Cerebellar cortex (tissue), 1 donor: ENCODE measurements around the gene SLC26A4.
A peak's percentile ranks its signal among the peaks of the same experiment; 100 is the strongest.
"Not testable (repeated sequence)": the region's sequence is repeated elsewhere in the genome, so short reads cannot be mapped to it uniquely, and the experiment has no call there.

ENCODE experiments used
- DNase-seq: peaks from one replicate; pipeline ENCODE4 v3.0.0-alpha.2; 2015; ENCODE audit warnings: low spot score

SLC26A4 gene

DNA sequence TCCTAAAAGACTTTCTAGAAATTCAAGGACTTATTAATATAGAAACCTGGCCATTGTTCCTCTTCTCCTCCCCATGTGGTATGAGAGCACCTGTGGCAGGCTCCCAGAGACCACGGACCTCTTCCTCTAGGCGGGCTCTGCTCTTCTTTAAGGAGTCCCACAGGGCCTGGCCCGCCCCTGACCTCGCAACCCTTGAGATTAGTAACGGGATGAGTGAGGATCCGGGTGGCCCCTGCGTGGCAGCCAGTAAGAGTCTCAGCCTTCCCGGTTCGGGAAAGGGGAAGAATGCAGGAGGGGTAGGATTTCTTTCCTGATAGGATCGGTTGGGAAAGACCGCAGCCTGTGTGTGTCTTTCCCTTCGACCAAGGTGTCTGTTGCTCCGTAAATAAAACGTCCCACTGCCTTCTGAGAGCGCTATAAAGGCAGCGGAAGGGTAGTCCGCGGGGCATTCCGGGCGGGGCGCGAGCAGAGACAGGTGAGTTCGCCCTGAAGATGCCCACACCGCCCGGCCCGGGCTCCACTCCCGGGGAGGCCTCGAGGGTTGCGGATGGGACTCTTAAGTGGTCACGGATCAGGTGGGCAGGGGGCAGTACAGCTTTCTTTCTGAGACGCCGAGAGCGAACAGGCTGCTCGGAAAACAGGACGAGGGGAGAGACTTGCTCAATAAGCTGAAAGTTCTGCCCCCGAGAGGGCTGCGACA, at the start of gene SLC26A4:
Gene SLC26A4 (plus strand): TSS at position 448 of the 700 bp plus-strand sequence. CDS start 814 bp downstream, outside the sequence.
- DNase-seq = no peak

DNA sequence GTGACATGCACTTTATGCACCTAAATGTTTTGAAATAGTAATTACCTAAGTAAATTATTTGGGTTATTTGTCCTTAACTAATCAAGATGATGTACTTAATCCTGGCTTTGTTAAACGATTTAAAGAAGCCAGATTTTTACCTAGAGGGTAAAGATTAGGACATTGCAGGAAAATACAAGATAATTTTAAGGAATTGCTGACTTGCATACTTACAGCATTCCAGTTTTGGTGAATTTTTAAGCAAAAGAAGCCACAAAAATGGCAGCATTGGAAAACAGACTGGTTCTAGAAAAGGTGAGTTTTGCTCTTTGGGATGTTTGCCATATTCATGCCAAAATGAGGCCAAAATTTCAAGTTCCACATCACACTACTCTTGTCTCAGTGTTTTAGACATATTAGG, 47.2 kb upstream of the SLC26A4 start:
- no peak for DNase-seq

DNA sequence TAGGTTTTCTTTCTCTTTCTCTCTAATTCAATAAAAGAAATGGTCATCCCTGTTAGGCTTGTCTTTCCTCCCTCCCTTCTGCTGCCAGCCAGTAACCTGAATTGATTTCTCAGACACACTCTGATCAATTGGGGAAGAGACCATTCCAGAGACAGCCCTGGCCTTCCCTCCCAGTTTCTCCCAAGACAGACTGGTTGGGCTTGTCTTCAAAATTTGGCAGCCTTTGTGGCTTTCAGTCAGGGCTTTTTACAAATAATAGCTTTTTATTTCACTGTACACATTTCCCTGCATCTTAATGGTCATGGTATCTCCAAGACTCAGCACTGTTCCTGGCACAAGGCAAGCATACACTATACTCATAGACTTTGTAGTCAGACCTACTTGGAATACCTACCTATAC, 46.7 kb upstream of the SLC26A4 start:
- no peak for DNase-seq

DNA sequence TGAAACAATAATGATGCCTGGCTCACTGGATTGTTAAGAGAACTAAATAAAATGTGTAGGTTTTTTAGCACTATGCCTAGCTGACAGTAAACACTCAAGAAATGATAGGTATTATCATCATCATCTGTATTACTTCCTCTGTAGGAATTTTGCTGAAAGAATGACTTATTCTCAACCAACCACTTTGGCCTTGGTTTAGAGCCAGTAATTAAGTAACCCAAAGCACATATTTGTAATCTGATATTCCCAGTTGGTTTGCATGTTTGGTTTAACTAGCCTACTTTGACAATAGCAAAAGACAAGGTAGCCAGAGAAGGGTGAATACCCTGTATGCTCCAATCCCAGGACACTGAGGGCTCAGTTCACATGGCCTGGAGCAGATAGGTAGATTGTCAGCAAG, 46.2 kb upstream of the SLC26A4 start:
- no peak for DNase-seq

DNA sequence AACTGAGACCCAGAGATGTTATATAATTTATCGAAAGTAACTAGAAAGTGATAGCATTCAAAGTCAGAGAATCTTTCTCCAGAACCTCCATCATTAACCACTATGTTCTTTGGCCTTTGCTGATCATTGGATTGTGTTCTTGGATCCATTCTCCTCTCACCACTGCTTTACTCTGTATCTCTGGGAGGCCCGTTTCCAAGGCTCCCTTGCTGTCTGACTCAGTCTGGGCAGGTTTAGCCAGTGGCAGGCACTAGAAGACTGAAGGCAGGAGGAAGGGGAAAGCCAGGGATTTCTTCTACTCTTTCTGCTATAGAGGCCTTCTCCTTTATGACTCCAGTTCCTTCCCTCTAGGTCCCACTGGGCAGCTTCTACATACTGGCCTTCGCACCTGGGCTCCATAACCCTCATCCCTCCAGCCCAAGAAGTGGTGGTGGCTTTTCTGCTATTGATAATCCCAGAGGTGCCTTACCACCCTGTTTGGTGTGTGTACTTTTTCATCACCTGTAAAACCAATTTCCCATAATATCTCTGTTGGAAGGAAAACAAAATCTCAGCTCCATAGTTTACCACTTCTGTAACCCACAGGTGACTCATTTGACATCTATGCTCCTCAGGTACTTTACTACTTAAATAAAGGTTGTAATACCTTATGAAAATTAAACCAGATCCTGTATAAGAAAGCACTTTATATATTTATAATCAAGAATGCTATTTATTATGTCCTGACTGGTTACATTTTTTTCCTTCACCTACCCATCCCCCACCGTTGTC, 44.5 kb upstream of the SLC26A4 start:
- DNase-seq = no peak

DNA sequence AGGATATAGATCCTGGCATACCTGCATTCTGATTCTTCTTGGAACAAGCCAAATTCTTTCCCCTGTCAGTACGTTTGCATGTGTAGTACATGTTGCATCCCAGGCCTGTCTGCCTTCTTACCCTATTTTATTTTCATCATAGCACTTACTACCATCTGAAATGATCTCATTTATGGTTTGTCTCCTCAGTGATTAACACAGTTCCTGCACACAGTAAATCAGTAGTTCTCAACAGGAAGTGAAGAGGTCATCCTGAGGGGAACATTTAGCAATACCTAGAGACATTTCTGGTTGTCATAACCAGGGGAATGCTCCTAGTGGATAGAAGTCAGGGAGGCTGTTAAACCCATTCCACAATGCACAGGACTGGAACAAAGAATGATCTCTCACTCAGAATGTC, 38.2 kb upstream of the SLC26A4 start:
- DNase-seq = peak; percentile 18

DNA sequence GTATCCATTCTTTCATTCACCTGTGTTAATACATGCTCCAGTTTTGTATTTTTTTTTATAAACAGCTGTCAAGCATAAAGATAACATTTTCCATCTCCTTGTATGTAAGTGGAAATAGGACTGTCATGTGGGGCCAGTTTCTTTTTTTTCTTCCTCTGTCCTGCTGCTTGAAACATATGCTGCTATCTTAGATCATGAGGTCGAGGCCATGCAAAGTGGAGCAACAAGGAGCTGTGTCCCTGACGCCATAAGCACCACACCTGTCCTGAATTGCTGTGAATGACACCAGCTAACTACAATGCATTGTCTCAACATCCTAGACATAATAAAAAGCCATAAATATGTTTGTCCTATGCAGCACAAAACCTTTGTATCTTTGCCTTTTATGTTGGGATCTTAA, 37.7 kb upstream of the SLC26A4 start:
- DNase-seq = peak; percentile 42

DNA sequence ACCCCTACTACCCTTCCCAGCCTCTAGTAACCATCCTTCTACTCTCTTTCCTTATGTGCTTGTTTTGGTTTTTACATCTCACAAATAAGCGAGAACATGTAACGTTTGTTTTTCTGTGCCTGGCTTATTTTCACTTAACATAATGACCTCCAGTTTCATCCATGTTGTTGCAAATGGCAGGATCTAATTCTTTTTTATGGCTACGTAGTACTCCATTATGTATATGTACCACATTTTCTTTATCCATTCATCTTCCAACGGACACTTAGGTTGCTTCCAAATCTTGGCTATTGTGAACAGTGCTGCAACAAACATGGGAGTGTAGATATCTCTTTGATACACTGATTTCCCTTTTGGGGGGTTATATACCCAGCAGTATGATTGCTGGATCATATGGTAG, 33.6 kb upstream of the SLC26A4 start:
- DNase-seq = no peak

DNA sequence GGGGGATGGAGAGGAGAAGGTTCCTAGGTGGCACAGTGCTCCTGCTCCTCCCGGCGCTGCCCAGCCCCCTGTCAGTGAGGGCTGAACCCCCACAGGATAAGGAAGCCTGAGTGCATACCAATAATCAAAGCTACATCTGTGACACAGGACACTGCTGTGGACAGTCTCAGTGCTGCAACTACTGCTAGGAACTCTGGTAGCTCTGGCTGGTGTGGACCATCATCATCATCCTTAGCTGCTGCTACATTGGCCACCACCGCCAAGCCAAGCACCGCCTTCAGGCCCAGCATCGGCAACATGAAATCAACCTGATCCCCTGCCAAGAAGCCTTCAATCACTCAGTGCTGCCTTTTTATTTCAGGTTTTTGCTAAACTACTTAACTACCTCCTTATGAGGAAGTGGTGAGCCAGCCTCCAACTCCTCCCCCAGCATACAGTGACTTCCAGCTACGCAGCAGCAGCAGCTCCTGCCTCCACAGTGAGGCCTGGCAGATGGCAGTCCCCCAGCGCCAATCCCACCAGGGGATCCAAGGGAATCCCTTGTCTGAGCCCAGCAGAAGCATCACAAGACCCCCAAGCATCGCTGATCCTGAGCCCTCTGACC, 32.1 kb upstream of the SLC26A4 start:
- no peak for DNase-seq

DNA sequence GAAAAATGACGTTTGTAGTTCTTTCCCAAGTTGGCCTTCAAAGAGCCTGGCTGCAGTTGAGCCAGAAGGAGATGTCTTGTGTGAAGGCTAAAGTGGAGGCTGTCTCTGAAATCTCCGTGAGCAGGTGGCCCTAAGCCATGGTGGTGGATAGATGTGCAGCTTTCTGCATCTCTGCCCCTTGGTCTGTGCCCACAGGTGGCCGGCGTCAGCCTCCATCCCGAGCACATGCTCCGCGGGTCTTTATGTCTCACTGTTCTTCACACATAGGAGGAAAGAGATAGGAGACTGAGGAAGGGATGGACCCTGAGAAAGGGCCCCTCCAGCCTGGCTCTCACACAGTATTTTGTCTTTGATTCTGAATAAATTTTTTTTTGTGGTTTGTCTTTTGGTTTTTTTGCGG, 30.3 kb upstream of the SLC26A4 start:
- DNase-seq = no peak

DNA sequence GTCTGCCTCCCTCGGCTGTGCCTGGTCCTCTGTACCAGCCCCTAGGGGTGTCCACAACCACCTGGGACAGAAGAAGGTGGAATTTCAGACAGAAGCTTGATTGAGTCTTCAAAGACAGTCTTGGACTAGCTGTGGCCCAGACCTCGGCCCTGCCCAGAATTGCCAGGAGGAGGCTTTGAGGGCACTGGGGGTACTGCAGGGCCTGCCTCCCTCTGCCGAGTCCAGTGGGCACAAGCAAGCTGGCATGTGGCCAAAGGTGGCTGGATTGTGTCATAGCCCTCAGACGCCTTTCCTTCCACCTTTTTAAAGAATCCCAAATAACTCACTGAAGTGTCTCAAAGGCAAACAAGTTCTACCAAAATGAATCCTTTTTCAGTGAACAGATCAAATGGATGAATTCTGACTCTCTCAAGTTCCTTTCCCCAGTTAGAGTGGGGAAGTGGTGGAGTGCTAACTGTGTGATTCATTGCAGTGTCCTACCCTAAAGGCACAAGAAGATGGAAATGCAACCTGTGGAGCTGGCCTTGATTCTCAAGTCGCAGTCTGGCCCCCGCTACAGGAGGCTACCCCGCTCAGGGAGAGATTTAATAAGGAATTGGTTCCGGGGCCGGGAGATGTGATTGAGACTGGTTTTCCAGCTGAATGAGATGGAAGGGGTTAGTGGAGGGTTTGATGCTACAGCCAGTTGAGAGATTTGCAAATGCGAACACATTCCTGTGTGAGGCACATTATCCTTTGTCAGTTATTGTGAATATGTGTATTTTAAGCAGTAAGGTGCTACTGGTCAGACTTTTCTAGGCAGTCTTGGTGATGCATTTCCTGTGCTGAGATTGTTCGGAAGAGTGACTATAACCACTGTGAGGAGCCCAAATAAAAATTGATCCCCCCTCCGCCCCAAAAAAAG, 28.8 kb upstream of the SLC26A4 start:
- DNase-seq = no peak

DNA sequence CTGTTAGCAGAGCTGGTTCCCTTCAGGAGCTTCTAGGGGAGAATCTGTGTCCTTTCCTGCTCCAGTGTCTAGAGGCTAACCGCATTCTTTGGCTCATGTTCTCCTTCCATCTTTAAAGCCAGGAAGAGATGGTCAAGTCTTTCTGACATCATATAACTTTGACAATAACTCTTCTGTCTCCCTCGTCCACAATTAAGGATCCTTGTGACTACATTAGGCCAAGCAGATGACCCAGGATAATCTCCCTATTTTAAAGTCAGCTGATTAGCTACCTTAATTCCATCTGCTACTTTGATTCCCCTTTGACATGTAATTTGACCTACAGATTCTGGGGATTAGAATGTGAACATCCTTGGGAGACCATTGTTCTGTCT, 28.1 kb upstream of the SLC26A4 start:
- no peak for DNase-seq

DNA sequence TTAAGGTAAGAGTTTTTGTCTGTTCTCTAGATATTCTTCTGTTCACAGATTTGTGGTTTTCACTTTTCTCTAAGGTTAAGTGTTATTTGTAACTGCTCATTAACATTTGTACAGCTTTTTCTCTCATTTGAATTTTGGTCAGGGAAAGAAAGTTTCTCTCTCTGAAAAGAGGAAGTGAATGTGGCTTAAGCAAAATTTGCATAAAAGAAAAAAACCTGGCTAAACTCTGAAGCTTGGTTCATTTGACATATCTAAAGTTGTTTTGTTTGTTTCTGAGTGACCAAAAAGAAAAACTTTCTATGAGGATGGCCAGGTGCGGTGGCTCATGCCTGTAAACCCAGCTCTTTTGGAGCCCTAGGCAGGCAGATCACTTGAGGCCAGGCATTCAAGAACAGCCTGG, 22.0 kb upstream of the SLC26A4 start:
- DNase-seq = no peak

DNA sequence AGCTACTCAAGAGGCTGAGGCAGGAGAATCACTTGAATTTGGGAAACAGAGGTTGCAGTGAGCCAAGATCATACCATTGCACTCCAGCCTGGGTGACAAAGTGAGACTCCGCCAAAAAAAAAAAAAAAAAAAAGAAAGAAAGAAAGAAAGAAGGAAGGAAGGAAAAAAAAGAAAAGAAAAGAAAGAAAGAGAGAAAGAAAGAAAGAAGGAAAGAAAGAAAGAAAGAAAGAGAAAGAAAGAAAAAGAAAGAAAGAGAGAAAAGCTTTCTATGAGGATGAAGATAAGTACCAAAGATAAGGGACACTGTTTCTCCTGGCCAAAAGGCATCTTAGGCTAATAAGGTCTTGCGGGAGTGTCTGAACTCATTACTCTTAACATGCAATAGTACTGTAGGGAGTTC, 21.6 kb upstream of the SLC26A4 start:
- DNase-seq = not testable (repeated sequence)

DNA sequence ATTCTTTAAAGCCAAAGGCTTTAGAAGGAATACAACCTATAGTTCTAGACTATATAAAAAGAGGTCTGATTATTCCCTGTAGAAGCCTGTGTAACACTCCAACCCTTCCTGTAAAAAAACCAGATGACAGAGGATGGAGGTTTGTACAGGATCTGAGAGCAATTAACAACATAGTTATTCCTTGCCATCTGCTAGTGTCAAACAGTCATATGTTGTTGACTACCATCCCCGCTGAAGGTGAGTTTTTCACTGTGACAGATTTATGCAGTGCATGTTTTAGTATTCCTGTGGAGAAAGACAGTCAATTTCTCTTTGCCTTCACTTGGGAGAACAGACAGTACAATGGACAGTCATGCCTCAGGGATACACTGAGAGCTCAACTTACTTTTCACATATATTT, 19.0 kb upstream of the SLC26A4 start:
- DNase-seq = no peak

DNA sequence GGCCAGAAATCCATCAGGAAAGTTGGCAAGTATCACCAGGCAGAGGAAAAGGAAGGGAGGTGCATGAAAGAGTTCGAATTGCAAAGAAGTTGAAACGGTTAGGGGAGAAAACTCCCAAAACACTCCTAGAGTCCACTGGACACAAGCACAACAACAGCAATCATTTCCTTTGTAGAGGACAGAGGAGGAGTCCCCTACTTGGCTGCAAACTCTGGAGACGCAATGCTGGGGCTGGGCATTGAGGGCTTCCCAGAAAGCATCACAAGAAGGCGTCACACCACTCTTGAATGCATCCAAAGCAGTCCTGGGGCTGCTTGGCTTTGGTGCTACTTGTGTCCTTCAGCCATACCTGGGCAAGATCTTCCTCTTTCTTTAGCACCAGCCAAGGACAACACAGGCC, 18.1 kb upstream of the SLC26A4 start:
- DNase-seq = no peak

DNA sequence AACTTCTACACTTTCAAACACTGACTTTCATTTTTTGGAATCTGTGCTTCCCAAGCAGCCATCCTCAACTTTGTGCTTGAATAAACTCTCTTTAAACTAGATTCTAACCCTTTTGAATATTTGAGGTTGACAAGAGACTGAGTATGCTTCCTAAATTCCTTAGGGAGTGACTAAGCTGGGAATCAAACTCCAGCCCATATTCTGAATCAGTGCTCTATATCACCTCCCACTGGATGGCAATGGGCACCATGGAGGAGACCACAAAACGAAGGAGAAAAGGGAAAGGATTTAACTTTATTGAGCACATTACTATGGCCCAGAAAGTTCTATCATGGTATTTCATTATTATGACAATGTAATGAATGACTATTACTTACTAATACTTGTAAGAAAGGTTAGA, 17.2 kb upstream of the SLC26A4 start:
- DNase-seq = no peak

DNA sequence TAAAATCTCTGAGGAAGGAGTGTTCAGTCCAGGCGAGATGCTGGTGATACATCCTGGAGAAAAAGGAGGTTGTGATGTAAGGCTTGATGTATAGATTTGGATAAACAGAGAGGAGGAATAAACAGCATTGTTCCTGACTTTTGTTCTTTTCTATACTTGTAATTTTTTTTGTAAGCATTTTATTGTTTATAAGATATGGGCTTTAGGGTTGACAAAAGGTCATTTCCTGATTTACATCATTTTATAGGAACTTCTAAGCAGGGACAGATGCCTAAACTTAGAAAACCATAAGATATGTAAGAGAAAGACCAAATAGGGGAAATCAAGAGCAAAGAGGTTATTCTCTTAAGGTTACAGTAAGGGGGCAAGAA, 16.7 kb upstream of the SLC26A4 start:
- DNase-seq = no peak

DNA sequence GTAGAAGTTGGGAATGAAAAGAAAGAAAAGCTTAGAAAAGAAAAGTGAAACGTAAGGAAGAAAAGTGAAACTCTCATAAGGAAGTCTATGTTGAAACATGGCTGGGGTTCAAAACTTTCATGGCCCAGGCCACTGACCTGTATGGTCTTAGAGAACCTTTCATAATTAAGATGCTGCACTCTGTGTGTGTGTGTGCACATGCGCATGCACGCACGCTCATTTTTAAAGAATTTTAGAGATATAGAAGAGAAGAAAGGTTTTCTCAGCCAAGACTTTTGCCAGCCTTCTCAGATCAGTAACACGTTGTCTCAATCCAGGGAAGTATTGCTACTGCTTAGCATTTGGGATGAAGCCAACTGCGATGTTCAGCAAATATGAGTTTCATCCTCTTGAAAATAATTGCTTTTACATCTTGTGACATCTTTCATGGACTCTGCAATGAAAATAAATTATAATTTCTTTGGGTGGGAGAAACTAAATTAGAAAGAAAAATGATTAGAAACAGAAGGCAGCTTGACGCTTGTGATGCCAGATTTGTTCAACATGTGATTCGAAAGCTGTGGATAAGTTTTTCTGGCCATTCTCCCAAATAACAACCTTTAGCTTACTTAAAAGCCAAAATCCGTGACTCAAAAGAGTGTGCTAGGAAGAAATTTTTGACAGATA, 16.2 kb upstream of the SLC26A4 start:
- DNase-seq = no peak

DNA sequence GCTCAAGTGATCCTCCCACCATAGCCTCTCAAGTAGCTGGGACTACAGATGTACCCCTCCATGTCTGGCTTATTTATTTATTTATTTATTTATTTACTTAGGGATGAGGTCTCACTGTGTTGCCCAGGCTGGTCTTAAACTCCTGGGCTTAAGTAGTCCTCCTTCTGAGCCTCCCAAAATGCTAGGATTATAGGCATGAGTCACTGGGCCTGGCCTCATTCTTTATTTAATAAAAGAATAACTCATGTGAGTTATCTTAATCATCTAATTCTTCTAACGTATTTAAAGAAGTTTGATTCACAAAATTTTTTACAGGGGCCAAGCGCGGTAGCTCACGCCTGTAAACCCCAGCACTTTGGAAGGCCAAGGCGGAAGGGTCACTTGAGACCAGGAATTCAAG, 8.0 kb upstream of the SLC26A4 start:
- no peak for DNase-seq

DNA sequence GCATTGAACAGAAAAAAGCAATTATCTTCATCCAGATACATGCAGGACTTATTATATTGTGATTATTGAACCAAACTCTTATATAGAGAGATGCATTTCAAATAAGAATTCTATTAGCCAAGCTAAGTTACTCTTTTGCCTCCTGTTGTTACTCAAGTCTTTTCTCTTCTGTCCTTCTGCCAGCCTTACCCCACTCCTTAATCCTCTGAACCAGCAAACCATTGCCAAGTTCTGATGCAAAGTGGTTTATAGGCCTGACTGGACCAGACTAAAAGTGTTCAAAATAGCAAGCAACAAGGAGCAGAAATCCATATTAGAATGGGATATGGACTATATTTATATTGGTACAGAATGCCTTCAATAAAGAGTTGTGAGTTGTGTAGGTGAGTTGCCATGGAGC, 2.2 kb upstream of the SLC26A4 start:
- DNase-seq = no peak

DNA sequence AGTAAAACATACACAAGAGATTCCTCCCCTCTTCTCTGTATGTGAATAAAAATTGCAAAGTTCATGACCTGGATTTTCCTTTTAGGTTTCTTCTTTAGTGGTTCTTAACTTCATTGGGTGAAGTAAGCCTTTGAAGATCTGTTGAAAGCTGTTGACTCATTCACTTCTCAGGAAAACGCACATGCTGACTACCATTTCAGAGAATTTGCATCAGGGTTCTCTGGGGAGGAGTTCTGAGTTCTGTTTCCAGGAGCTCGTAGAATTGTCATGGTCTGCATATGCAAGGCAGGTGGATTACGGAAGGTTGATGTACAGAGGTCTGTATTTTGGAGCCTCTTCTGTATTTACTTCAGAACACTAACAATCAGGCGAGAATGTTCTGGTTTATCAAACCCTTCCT, 962 bp upstream of the SLC26A4 start:
- no peak for DNase-seq
